GM21576 (cell line): Measurements from ENCODE around the gene DNAJA3.

ENCODE experiments used
- ATAC-seq: cut with Tn5 transposase; IDR thresholded peaks from one replicate; pipeline ENCODE4 v1.9.1; 2021; ENCODE audit warnings: mild to moderate bottlenecking, moderate library complexity; ENCODE audit not compliant: unreplicated experiment

DNAJA3 gene

DNA sequence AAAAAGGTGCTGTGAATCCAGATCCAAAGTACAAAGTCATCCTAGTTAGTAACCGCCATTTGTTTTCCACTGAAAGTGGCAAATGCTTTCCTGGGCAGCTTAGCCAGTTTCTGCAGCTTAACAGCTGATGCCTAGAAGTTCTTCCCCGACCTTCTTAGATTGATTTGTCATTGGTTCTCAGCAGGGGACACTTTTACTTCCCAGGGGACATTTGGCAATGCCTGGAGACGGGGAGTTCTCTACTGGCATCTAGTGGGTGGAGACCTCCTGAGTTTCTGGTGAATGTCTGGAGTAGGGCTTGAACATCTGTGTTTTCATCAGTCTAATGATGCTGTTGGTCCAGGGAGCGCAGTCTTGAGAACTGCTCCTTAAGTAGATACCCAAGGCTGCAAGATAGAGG is 7.6 kb downstream of the DNAJA3 start:
- no peak for ATAC-seq

DNA sequence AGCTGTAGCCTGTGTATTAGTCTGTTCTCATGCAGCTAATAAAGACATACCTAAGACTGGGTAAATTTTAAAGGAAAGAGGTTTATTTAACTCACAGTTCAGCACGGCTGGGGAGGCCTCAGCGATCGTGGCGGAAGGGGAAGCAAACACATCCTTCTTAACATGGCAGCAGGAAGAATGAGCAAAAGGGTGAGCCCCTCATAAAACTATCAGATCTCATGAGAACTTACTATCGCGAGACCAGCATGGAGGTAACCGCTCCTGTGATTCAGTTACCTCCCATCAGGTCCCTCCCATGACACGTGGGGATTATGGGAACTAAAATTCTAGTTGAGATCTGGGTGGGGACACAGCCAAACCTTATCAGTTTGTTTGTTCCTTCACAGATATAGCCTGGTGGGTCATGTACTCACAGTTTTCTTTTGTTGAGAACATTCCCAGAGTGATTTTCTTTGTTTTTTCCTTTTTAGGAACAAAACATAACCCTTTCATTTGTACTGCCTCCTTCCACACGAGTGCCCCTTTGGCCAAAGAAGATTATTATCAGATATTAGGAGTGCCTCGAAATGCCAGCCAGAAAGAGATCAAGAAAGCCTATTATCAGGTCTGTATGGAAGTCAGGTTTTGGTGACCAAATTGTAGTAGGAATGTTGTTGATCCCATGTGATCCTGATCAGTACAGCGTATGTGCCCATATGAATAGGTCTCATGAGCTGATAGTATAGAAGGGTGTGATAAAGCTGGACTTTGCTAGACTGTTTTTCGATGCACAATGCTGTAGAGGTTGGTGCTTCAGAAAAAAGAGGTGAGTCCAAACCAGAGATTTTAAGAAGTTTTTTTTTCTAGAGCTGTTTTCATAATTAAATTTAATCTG is 8.5 kb downstream of the DNAJA3 start:
- no peak for ATAC-seq

DNA sequence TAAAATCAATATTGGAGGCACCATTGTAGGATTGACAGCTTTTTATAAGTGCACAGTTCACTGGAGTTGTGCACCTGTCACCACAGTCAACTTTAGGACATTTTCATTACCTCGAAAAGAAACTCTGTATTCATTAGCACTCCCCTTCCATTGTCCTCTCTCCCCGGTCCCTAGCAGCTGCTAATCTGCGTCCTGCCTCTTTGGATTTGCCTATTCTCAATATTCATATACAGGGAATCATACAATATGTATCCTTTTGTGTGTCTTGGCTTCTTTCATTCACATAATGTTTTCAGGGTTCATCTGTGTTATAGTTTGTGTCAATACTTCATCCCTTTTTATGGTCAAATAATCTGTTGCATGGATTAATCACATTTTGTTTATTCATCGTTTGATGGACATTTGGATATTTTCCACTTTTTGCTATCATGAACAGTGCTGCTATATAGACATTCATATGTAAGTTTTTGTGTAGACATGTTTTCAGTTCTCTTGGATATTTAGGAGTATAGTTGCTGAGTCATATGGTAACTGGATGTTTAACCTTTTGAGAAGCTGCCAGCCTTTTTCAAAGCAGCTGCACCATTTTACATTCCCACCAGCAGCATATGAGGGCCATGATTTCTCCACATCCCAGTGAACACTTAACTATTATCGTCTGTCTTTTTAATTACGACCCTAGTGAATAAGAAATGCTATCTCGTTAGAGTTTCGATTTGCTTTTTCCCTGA is 9.8 kb downstream of the DNAJA3 start:
- no peak for ATAC-seq

DNA sequence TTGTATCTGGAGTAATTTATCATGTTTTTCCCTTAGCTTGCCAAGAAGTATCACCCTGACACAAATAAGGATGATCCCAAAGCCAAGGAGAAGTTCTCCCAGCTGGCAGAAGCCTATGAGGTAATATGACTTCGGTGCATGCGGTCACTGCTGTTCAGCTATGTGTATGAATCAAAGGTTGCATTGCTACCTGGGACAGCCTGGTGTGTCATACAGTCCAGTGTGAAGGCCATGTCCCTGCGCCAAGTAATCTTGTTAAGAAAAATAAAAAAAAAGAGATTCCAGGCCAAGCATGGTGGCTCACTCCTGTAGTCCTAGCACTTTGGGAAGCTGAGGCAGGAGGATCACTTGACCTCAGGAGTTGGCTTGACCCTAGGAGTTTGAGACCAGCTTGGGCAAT is 11.7 kb downstream of the DNAJA3 start:
- ATAC-seq = no peak

DNA sequence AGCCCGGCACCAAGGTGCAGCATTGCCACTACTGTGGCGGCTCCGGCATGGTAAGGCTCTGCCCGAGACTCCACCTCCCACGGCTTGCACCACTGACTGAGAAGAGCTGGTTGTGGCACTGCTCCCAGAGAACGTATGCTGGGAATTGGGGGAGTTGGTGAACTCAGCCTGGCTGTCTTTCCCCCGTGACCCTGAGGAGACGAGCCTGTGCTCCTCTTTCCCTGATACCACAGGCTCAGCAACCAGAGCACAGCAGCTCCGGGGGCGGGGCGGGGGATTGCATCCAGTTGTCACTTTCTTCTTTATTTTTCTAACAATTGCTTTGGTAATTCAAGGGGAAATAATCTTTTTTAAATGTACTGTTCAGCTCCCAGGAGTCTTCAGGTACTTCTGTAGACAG is 16.7 kb downstream of the DNAJA3 start:
- no peak for ATAC-seq

DNA sequence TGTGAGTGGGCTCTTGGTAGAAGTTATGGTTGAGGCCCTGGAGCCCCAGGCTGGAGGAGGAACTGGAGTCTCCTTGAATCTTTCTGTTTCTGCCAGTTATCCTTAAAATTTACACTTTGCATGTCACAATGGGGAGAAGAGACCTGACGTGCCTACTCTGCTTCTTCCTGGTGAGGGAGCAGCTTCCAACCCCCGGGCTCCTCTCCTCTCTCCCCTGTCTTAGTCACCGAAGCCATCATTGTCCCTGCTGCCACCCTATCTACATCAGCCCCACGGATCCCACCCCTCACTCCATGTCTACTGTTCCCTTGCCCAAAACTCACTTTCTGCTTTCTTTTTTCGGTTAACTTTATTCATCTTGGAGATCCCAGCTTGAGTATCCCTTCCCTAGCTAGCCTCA is 17.6 kb downstream of the DNAJA3 start:
- ATAC-seq = no peak

DNA sequence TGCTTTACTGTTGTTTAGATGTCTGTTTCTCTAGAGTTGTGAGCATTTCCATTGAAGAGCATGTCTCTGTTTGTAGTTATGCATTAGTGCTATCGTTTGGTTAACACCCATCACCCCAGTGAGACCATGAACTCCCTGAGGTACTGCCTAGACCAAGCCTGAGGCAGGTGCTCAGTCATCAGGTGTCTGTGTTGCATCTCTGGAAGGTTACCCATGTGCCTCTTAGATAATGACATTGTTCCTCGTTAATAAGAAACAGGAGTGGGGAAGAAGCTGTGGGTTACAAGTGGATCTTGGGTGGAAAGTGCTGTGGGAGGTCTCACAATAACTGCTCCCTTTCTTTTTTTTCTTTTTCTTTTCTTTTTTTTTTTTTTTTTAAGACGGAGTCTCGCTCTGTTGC is 18.3 kb downstream of the DNAJA3 start:
- no peak for ATAC-seq

DNA sequence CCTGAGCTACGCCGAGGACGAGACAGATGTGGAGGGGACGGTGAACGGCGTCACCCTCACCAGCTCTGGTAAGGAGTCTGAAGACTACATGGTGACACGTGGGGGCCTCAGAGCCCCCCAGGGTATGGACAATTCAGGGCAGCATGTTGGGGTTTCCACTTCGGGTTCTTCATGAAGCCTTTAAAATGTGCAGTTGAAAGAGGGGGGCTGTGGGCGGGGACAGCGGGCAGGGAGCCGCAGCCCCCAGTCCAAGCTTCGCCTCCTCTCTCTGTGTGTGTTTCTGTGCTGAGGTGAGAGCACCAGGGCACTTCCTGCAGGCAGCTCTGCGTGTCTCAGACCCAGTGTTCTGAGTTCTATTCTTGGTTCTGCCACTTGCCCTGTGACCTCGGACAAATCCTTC is 24.8 kb downstream of the DNAJA3 start:
- no peak for ATAC-seq

DNA sequence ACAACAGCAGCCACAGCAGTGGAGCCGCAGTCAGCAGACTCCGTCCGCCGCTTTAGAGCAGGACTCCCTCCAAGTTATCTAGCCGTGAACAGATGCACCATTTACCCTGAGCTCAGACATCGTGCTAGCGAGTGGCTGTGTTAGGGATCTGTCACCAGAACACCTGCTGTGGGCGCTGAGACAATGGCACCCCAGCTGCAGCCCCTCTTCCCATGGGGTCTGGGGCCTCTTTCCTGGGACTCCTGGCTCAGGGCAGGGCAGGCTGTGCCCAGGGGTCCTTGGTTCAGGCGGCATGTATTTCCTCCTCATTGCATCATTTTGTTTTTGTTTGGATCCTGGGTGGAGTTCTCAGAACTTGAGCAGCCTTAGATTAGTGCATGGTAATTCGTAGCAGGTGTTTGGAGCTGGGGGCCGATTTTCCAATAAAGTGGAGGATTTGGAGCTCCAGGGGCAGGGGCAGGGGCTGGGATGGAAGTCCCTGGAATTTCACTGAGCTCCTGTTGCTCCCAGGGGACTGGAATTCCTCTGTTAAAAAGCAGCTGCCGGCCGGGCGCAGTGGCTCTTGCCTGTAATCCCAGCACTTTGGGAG is 25.4 kb downstream of the DNAJA3 start:
- no peak for ATAC-seq

DNA sequence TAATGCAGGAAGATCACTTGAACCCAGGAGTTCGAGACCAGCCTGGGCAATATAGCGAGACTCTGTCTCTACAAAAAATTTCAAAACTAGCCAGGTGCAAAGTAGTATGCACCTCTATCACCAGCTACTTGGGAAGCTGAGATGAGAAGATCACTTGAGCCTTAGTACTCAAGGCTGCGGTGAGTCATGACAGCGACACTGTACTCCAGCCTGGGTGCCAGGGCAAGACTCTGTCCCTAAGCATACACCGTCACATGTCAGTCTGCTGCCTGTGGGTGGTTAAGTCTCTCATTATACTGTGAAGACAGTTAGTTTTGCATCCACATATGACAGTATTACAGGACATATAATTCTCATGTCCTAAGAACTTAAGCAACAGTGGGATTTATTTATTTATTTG is 27.0 kb downstream of the DNAJA3 start:
- ATAC-seq = no peak

DNA sequence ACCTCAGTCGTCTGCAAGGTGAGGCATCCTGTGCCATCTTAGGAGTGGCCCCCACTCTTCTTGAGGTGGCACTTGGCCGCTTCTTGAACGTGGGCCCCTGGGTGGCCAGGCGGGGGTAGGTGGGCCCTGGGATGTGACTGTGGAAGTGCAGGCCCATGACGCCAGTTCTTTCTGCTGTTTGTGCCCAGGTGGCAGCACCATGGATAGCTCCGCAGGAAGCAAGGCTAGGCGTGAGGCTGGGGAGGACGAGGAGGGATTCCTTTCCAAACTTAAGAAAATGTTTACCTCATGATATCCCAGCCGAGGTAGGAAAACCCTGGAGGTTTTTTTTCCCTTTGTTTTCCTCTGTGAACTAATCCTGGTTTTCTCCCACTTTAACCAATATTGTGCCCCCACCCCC is 29.0 kb downstream of the DNAJA3 start:
- no peak for ATAC-seq

DNA sequence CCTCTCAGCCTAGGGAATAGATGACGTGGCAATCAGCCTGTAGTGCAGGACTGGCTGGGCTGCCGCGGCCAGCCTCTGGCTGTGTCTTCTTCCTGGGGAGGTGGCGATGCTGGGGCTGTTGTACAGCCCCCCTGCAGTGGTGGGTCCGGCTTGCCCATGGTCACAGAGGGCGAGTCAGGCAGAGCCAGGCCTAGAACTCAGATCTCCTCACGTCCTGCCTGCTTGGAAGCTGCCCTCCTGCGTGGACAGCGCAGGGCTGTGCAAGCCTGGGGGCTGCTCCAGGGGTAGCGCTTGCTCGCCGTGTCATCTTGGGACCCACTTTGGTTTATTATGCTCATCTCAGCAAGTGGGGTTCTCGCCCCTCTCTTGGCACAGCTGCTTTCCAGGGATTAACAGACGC is 29.4 kb downstream of the DNAJA3 start:
- no peak for ATAC-seq

DNA sequence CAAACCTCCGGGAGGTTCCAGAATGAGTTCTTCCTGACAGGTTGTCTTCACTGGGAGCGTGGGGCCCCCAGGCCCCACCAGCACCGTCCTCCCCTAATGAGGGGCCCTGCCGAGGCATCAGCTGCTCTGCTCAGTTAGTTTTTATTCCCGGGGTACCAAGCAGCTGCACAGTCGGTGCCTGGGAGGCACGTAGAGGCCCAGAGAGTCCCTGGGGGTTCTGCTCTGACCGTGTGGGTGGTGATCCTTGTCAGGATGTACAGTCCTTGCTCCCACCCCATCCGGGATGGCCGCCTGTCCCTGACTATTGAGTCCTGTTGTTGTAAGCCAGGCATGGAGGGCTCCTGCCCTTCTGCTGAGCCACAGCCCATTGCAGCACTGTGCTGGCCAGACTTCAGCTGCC is 30.3 kb downstream of the DNAJA3 start:
- no peak for ATAC-seq

DNA sequence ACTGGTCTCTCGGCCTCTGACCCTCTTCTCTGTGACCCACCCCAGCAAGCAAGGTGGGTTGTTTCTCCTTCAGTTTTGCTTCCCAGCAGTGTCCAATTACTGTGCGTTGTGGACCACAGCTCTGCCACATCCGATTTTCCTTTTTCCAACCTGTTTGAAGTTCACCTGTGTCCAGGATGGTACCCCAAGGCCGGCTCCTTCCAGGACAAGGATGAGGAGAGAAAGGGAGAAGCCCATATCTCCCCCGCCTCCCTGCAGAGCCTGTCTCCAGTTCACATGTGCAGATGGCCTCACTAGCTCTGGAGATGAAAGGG is 35.2 kb downstream of the DNAJA3 start:
- ATAC-seq = no peak

DNA sequence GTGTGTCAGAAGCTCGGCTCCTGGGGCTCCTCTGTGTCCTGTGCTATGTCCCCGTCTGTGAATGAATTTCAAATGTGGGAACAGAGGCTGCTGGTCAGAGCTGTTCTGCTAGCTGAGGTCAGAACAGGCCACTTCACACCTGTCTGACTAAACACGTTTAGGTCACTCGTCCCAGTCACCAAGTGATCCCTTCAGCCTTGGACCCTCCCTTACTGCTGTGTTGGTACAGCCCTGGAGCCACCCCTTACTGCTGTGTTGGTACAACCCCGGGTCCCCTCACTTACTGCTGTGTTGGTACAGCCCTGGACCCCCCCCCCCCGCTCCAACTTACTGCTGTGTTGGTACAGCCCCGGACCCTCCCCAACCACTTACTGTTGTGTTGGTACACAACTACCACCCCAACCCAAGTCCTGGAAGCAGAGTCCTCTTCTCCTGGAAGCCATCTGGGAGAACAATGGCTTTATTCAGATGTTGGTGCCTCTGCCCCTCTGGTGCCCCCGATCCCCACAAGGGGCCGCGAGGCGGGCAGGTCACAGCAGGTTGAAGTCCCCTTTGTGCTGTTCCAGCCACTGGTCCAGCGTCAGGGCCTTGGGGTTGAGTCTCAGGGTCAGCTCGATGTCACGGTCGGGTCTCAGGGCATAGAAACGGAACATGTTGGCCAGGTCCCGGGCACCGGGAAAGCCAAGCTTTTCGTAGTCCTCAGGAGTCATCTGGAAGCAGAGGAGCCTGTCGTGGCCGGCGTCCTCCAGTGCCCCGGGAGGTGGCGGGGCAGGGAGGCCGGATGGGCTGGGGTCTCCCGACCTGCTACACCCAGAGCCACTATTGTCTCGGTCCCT is 35.8 kb downstream of the DNAJA3 start:
- ATAC-seq = no peak

DNA sequence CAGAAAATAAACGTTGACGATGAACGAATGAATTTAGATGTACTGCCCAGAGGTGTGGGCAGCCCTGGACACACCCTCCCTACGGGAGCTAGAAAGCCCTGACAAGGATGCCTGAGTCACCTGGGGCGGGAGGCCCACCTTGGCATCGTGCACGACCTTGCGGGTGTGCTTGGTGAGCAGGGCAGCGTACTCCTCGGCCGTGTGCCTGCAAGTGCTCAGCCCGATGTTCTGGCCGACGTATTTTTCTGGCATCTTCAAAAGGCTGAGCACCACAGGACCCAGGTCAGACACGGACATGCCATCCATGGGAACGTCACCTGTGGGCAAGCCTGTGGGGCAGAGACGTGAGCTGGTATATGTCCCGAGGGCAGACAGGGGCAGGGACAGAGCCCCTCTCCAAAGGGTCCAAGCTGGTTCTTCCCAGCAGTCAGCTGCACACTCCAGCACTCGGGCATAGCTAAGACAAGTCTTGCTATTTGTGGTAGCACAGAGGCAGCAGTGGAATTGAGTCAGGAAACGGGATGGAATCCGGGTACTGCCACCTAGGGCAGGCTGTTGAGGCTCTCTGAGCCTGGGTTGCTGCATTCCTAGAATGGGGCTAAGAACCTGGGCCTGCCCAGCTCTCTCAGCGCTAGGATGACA is 38.0 kb downstream of the DNAJA3 start:
- no peak for ATAC-seq

DNA sequence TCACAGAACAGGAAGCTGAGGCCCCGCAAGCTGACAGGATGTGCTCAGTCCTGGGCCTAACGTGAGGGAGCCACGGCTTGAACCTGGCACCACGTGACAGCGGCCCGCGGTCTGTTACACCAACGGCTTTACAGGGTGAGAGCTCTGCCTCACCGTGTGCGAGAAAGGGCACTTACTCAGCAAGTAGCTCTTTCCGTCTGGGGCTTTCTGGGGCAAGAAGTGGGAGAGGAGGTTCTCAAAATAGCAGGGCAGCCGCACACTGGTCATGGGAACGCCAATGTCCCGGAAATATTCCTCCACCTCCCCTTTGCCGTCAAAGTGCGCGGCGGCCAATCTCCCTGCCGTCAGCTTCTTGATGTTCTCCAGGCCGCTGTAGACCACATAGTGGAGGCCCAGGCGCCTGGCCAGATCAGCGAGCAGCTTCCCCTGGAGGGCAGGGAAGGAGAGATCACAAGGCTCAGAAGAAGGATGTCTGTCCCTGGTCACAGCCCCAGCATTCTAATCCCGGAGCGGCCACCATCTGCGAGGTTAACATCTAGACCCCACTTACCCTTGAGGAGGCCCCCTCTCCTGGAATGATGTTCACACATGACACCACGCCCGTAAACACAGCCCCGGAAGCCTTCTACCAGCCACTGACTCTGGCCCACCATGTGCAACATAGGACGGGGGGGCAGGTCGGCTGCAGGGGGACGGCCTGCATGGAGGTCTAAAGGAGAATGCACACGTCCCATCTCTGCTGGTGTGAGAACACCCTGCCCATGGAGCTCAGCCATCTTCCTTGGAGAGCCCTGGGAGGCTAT is 40.5 kb downstream of the DNAJA3 start:
- no peak for ATAC-seq

DNA sequence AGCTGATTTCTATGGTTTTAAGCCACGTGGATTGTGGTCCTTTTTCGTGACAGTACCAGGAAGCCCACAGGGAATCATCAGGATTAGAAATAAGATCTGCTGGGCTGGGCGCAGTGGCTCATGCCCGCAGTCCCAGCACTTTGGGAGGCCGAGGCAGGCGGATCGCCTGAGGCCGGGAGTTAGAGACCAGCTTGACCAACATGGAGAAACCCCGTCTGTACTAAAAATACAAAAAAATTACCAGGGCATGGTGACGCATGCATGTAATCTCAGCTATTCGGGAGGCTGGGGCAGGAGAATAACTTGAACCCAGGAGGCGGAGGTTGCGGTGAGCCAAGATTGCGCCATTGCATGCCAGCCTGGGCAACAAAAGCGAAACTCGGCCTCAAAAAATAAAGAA is 42.2 kb downstream of the DNAJA3 start:
- ATAC-seq = no peak

DNA sequence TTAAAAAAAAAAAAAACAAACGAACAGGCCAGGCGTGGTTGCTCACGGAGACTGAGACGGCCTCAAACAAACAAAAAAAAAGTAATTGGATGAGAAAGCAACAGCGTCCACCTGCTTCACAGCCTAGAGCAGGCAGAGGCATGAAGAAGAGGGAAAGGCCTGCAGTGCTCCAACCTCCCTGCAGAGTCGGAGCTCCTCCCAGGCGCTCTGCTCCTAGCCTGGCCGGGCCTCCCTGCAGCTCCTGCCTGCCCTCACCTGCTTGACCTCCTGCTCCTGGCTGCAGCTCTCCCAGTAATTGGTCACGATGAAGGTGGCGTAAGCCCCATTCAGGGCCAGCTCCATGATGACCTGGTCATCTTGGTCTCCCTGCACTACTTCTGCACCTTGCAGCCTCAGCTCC is 43.3 kb downstream of the DNAJA3 start:
- no peak for ATAC-seq

DNA sequence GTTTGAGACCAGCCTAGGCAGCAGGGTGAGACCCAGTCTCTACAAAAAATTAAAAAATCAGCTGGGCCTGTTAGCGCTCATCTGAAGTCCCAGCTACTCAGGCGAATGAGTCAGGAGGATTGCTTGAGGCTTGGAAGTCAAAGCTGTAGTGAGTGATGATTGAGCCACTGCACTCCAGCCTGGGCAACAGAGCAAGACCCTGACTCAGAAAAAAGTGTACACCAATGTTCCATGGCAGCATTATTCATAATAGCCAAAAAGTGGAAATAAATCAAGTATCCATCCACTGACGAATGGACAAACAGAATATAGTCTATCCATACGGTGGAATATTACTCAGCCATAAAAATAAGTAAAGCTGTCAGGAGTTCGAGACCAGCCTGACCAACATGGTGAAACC is 46.2 kb downstream of the DNAJA3 start:
- ATAC-seq = no peak
